H1 (cell line): Measurements from ENCODE around the gene MRFAP1. TPM values are rescaled to one million over a fixed set of nuclear protein-coding genes. Genes with fewer than 3 reads are reported as not detected.

Experiments
- ATF3 ChIP-seq: IDR thresholded peaks from 2 replicates; pipeline ENCODE4 v1.6.1; 2011; ENCODE audit warnings: low read depth, mild to moderate bottlenecking, low read length; ENCODE audit not compliant: insufficient read depth
- CHD7 ChIP-seq: fragments of 300-600 bp; sonication (generic); IDR thresholded peaks from 2 replicates; pipeline ENCODE4 v1.7.1; 2012; ENCODE audit warnings: low read length, moderate library complexity, mild to moderate bottlenecking, inconsistent platforms; ENCODE audit not compliant: insufficient replicate concordance
- E2F6 ChIP-seq: IDR thresholded peaks from 2 replicates; pipeline ENCODE4 v1.6.1; 2012; ENCODE audit warnings: inconsistent platforms
- JUN ChIP-seq: IDR thresholded peaks from 2 replicates; pipeline ENCODE4 v1.6.1; 2011; ENCODE audit warnings: low read depth, mild to moderate bottlenecking, improper control_type of control experiment, low read length
- SIX5 ChIP-seq: IDR thresholded peaks from 2 replicates; pipeline ENCODE4 v1.6.1; 2011; ENCODE audit warnings: mild to moderate bottlenecking, low read depth, low read length
- TAF7 ChIP-seq: optimal IDR thresholded peaks from 2 replicates; pipeline ENCODE3; 2011; ENCODE audit warnings: low read depth, mild to moderate bottlenecking, inconsistent platforms, low read length, moderate library complexity, borderline replicate concordance
- TCF12 ChIP-seq: IDR thresholded peaks from 2 replicates; pipeline ENCODE4 v1.6.1; 2011; ENCODE audit warnings: low read depth, mild to moderate bottlenecking, low read length
- polyA plus RNA-seq, 7 experiments: library from polyadenylated mRNA; depleted of rRNA in 3 of 7; stranded (reverse) in 5 of 7; unstranded in 2 of 7; fragments of >200 nt in 5 of 7; fragments of 200-250 nt in 2 of 7; gene quantifications; 1 replicate in 5 of 7; 2 replicates in 1 of 7; 4 replicates in 1 of 7; pipeline versions ENCODE4 v1.2.1 to v1.2.3, GENCODE V29; 2011 to 2013; ENCODE audit warnings: missing spikeins in 2 of 7, mixed read lengths in 2 of 7
- total RNA-seq: library from RNA; stranded (reverse); fragmentation: NEBNext Ultra II Directional; extraction: Animal tissue kit (Norgen Biotek cat#: 25700); gene quantifications from 2 replicates; pipeline ENCODE4 v1.2.1, GENCODE V29; 2021

The MRFAP1 gene
- total and polyA plus RNA-seq, 2 of the 8 experiments (the other 6 are each of a cell fraction or from before 2014, with no cell fraction given), result 108 to 307 TPM

GRCh38 chr4:6647582-6648230 is 7.2 kb downstream of the MRFAP1 start (continued):
- no peak for TF ChIP-seq CHD7
- TF ChIP-seq JUN, result no peak
- TF ChIP-seq TCF12, result no peak
- no peak for TF ChIP-seq E2F6
- TF ChIP-seq SIX5, result no peak
- TF ChIP-seq TAF7, result no peak
- TF ChIP-seq ATF3, result no peak
